Ovary (tissue), 3 donors: ENCODE results near the gene FGFR1OP2.

Experiments used
- CTCF ChIP-seq, 3 donors: fragments of 450-650 bp in 2 of 3; fragments of 200-600 bp in 1 of 3; IDR thresholded peaks; one replicate each; pipeline versions ENCODE4 v1.5.1 to v1.8.0; 2016 to 2022; ENCODE audit warnings: antibody characterized with exemption in 3 of 3, mild to moderate bottlenecking in 1 of 3
- POLR2A ChIP-seq: fragments of 450-650 bp; IDR thresholded peaks from one replicate; pipeline ENCODE4 v1.6.1; 2017; ENCODE audit warnings: antibody characterized with exemption, mild to moderate bottlenecking, moderate library complexity
- donor health status: DM: no; HTN: no; CAD: no.

- no peak for TF ChIP-seq POLR2A
- TF ChIP-seq CTCF (IDR thresholded peaks at IDR 0.05), result no peak
Measured at GRCh38 chr12:26971963-26972362, 33.7 kb downstream of the FGFR1OP2 start.
